ENCODE data around the gene RHEBL1.

Gene RHEBL1

DNA sequence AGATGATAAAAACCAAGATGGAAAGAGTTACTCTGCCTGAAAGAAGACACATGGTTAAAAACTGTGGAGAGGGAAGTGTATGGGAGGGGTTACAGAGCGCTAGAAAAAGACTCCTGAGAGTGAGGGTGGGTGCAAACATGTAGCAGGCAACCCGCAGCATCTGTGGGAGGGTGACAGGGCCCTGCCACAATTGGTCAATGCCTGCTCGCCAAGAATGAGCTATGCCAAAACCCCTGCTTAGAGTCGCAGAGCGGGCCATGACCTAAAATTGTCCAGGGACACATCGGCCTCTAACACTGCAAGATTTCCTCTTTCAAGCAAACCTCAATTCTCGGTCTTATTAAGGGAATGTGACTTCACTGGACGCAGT, 51.9 kb downstream of the RHEBL1 start:
- DNase-seq: no peak

DNA sequence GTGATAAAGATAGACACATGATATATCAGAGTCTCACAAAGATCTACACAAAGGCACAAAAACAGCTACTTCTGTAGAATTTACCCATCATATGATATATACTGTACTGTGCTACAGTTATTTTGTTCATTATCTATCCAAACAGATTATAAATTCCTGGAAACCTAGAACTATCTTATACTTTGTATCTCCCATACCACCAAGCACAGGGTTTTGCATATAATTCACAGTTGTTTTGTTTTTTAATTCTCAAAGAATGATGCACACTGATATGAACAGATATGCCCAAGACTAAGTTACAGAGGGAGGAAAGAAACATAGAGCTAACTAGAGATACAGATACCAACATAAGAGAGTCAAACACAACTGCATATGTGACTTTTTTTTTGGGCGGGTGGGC, 54.6 kb downstream of the RHEBL1 start:
- no peak for DNase-seq
